Retinal pigment epithelial cell (primary cell): ENCODE data around the gene S100Z.
"Not testable (repeated sequence)": the region's sequence is repeated elsewhere in the genome, so short reads cannot be mapped to it uniquely, and the experiment has no call there.

Source experiments
- DNase-seq: peaks from one replicate; pipeline ENCODE4 v3.0.0-alpha.2; 2010; ENCODE audit warnings: low read depth
- H3K4me3 ChIP-seq: 2 replicates; pipeline ENCODE4 v1.5.1; 2011; ENCODE audit warnings: mild to moderate bottlenecking, low read length, control low read depth, moderate library complexity
- CTCF ChIP-seq: conservative IDR thresholded peaks from 2 replicates; pipeline ENCODE4 v1.5.1; 2011; ENCODE audit warnings: low read depth, low read length, control low read depth, inconsistent platforms

Gene S100Z

GRCh38 chr5:76888733-76889300 is 39.0 kb downstream of the S100Z start:
- no peak overlapping the region for H3K4me3 ChIP-seq
- TF ChIP-seq CTCF: no peak
- no peak for DNase-seq

- TF ChIP-seq CTCF: no peak
- no peak overlapping the region for H3K4me3 ChIP-seq
- DNase-seq: no peak
Observed at GRCh38 chr5:76893294-76893693, 43.5 kb downstream of the S100Z start.

- DNase-seq: no peak
- H3K4me3 ChIP-seq: no peak overlapping the region
- no peak for TF ChIP-seq CTCF
Observed at GRCh38 chr5:76896196-76896595, 46.4 kb downstream of the S100Z start.

GRCh38 chr5:76901522-76901921 is 51.7 kb downstream of the S100Z start:
- DNase-seq: no peak
- H3K4me3 ChIP-seq: no peak overlapping the region
- TF ChIP-seq CTCF: no peak

- no peak for DNase-seq
- no peak overlapping the region for H3K4me3 ChIP-seq
- TF ChIP-seq CTCF: no peak
Observed at GRCh38 chr5:76908166-76908565, 58.4 kb downstream of the S100Z start.

- not testable (repeated sequence) for H3K4me3 ChIP-seq, DNase-seq
Observed at GRCh38 chr5:76910344-76910933, 60.6 kb downstream of the S100Z start.

GRCh38 chr5:76914671-76915070 is 64.9 kb downstream of the S100Z start:
- not testable (repeated sequence) for DNase-seq, H3K4me3 ChIP-seq

GRCh38 chr5:76918539-76918938 is 68.7 kb downstream of the S100Z start:
- no peak for TF ChIP-seq CTCF
- no peak for DNase-seq
- no peak overlapping the region for H3K4me3 ChIP-seq
